NCI-H2081 (cell line): ENCODE measurements around the gene RAI1.
"Not testable (repeated sequence)": the region's sequence is repeated elsewhere in the genome, so short reads cannot be mapped to it uniquely, and the experiment has no call there.

Experiments used
- DNase-seq, 2 experiments: peaks; one replicate each; lab custom pipeline; 2025; lab: John Stamatoyannopoulos, UW

Gene RAI1

DNA sequence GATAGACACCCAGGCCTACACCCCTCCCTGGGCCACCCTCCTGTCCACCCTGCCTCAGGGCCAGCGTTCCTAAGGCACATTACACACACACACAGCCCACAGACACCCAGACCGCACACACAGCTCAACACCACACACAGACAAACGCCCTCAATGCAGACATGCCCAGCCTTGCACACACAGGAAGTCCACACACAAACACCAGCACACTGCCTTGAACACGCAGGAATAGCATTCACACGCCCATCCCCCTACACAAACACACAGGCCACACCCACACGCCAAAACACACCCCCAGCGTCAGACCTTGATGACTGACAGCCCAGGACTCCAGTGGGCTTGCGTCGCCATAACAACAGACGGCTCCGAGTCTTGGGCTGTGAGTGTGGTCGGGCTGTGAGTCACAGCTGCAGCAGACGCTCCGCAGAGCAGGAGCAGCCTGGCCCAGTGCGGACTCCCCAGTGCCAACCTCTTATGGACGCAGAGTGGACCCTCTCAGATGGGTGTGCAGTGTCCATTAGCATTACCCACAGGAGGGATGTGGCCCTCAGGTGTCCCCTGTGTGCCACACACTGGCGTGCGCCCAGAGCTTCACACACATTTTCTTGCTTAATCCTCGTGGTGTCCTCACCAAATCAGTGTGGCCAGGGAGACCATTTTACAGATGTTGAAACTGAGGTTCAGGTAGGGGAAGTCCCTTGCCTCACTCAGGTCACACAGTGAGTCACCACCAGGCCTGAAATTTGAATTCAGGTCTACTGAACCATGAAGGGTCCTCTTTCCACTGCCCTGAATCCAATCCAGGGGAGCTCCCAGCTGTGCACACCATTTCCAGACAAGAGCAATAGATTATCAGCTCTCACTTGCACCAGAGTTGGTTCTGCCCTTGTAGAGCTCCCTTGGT lies 17.8 kb upstream of the RAI1 start:
- DNase-seq, result no peak

DNA sequence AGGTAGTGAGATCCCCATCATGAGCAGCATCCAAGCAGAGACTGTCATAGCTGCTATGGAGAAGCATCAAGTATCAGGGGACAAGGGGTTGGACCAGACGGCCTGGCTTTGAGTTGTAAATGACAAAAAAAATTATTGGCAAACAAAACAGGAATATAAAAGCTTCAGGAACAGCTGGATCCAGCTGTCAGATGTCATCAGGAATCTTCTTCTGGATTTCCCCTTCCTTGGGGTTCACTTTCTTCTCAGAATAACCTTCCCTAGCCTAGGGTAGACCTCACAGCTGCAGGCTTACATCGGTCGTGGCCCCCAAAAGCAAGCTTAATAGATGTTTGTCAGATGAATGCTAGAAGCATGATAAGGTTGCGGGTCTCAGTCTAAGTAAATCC lies 17.2 kb upstream of the RAI1 start:
- no peak for DNase-seq

DNA sequence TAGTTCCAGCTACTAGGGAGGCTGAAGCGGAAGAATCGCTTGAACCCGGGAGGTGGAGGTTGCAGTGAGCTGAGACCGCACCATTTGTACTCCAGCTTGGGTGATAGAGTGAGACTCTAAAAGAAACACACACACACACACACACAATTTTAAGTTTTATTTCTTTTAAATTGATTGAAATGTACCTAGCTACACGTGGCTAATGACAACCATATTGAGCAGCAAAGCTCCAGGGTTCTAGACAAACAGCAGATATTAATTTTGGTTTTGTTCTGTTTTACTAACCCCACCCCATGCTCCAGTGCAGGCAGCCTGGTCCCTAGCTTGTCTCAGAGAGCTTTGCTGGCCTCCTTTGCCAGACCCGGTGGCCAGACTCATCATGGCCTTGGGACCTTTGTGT lies 16.0 kb upstream of the RAI1 start:
- DNase-seq, result no peak

DNA sequence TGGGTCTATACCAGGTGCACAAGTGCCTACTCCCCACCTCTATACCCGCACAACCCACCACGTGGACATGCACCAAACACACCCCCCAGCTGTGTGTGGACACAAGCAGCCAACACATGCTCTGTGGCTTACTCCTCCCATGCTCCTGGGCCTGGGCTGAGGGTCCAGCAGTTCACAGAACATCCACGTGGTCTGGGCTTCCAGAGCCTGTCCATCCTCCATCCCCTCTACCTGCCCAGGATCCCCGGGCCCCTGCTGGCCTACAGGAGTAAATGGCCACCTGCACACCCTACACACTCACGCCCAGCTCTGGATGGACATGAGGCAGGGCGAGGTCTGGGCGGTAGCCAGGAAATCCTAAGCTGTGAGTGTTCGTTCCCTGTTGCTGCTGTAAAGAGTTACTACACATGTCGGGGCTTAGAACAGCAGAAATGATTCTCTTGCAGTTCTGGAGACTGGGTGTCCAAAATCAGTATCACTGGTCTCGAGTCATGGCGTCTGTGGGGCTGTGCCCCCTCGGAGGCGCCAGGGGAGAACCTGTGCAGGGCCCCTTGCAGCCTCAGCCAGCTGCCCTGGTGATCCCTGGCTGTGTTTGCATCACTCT lies 15.0 kb upstream of the RAI1 start:
- DNase-seq, result no peak

DNA sequence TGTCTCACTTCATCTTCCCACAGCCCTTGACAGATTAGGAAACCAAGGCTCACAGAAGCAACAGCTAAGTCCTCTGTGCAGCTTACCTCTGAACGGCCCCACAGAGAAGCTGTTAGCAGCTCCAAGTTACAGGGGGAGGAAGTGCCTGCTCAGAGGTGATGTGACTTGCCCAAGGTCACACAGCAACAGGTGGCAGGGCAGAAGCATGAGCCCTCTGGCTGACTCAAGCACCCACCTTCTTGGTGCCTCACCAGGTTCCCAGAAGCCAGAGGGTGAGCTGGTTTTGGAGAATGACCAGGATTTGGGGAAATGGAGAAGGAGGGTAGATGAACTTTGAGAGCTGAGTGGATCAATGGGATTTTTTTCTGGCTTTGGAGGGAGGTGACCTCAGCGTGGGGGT lies 14.0 kb upstream of the RAI1 start:
- no peak for DNase-seq

DNA sequence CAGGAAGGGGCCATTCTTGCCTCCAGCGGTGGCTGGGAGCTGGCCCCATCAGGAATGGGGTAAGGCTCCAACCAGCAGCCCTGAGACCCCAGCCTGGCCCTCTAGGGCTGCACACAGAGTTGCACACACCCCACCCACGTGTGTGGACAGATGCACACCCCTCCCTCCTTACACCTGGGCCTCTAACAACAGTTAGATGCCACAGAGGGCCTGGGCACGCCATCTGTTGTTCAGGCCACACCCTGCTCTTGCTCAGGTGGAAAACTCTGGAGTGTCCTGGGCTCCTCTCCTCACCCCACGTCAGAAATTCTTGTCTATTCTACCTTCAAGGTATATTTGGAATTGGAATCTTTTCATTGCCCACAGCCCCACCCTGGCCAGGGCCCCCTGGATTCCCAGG lies 13.3 kb upstream of the RAI1 start:
- DNase-seq, result no peak

DNA sequence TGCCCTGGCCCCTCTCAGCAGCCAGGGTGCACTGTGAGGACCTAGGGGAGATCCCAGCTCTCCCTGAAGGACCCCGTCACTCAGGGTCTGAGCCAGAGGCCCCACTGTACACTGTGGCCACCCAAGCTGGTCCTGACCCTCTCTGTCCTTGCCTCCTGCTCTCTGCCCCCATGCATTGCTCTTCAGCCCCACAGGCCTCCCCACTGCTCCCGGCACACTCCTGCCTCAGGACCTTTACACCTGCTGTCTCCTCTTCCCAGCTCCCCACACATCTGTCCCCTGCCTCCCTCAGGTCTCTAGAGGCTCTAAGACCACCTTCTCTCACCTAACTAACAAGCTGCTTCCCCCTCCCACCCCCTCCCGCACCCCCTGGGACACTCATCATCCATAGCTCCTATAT lies 12.9 kb upstream of the RAI1 start:
- DNase-seq, result no peak

DNA sequence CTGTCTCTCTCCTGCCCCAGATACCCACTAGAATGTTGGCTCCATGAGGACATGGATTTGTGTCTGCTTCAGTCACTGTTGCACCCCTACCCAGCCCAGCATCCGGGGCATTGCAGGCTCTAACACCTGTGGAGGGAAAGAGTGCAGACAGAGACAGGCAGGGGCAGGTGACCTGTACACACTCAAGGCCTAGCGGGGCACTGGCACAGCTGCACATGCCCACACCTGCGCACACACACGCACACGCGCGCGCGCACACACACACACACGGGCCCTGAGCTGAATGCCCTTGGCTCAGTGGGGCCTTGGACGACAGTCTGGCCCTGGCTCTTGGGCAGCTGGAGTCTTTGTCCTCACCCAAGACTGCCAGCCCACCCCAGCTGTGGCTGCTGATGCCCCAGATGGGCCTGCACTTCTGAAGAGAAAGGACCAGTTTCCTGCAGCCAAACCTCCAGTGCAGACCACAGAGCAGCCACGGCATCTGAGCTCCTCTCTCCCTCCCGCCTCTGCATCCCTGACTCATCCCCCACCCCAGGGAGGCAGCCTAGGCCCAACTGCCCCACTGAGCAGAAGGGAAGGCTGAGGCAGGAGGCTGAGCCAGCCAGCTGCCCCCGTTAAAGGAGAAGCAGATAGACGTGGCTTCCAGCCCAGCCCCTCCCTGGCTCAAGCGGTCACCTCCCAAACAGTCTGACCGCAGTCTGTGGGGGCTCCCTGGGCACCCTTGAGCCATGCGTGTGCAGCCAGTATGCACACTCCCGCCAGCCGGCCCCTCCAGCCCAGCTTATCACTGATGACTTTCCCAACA lies 12.3 kb upstream of the RAI1 start:
- DNase-seq, result no peak

DNA sequence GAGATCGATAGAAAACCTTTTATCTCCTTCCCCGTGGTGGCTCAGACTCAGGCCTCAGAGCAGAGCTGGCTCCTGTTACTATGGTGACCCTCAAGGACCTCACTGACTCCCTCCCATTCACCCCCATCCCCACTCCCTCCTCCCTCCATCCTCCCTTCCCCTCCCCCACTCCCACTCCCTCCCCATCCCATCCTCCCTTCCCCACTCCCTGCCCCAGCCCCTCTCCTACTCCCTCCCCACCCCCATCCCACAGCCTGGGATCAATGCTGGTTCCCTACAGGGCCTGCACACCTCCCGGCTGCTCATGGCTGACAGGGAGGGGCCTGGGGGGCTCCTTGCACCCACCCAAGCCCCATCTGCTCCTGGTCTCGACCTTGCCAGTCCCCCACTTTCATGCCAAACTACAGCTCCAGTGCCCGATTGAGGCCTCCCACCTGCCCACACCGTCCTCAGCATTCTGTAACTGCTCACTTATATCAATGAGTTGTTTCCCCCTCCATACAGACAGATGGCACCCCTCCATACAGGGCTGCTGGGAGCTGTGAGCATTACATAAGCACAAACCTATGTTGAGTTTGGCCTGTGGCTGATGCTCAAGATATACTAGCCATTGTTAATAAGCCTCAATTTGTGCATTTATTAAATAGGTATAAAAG lies 11.6 kb upstream of the RAI1 start:
- no peak for DNase-seq

DNA sequence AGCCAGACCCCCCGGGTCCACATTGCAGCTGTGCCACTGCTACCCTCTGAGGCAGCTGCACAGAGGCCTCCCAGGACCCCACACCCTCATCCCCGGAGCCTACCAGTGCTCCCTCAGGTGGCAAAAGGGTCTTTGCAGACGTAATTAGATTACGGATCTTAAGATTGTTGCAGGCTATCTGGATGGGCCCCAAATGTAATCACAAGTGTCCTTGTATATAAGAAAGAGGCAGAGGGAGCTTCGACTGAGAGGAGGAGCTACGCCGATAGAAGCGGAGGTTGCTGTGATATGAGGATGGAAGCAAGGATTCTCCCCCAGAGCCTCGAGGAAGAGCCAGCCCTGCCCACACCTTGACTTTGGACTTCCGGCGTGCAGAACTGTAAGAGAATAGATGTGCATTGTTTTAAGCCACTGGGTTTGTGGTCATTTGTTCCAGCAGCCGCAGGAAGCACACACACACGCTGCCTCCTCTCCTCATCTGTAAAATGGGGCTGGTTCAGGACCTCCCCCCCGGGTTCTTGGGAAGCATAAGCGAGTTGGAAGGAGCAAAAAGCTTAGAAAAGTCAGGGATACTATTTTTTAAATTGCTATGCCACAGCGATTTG lies 10.5 kb upstream of the RAI1 start:
- DNase-seq, result no peak

DNA sequence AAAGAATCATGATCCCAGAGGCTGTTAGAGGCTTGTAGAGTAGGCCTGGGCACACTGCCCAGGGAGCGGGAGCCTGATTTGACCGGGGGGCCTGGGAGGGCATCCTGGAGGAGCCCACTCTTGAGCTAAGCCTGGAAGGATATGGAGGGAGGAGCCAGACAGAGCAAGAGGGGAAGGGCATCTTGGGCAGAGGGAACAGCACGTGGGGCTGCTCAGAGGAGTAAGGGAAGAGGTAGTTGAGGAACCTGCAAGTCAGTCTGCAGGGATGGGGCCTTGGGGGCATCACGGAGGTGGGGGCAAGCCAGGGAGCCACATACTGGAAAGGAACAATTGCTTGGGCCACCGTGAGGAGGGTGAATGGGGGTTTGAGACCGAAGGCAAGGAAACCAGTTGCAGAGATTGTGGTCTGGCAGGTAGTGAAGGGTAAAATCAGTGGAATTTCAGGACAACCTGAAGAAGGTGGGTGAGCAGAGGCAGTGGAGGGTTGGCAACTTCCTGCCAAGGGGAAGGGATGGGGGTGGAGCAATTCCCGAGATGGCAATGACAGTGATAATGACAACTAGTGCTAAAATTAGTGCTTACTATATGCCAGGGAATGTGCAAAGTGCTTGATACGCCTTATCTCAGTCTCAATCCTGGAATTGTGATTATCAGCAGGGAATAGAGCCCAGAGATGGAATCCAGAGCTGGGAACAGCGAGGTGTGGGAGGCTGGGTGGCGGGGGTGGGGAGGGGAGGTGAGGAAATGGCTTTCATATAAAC lies 9.7 kb upstream of the RAI1 start:
- DNase-seq, result no peak

DNA sequence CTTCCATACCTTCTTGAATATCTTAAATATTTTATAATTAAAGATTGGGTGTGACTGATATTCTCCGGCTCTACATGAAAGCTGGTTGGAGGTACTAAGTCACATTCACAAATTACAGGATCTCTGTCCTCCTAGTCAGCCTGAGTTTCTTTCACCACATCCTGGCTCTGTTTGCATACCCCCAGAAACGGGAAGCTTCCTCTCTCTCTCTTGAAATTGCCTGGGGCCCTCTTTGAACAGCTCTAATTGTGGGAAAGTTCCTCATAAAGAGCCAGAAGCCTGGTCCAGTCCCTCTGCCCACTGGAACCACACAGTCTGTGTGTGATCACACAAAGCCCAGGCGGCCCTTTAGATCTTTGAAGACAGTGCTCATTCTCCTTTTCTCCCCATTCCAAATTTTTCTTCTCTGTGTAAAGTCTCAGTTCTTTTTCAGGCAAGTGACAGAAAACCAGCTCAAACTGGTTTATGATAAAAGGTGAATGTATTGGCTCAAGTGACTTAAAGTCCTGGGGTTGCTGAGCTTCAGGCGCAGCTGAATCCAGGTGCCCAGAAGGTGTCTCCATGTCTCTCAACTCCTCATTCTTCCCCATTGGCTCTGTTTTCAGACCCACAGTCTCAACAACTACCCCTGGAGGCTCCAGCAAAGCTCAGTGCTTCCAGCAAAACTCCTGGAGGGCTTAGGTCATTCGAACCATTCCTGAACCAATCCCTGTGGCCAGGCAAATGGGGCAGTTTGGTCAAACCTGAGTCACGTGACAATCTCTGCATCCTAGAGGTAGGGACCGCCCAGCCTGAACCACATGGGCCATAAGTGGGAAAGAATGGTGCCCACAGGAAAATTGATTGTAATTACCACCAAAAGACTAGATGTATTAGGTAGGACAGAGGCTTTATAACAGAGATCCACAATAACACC lies 8.5 kb upstream of the RAI1 start:
- no peak for DNase-seq

DNA sequence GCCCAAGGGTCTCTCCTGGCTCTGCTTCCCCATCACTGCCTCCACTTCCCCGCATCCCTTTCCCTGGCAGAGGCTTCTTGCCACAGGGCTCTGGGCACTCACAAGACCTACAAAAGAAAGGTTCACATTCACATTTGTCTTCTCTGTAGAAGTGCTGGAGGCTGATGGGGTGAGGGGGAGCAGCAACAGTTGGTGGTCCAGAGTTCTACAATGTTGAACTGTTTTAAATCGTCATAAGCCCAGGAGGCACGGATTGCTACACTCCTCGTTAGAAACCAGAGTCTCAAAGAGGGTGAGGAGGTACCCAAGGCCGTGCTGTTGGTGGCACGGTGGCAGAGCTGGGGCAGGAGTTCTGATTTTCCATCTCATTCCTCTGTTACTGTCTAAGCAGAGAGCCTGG lies 5.8 kb upstream of the RAI1 start:
- DNase-seq, result no peak

DNA sequence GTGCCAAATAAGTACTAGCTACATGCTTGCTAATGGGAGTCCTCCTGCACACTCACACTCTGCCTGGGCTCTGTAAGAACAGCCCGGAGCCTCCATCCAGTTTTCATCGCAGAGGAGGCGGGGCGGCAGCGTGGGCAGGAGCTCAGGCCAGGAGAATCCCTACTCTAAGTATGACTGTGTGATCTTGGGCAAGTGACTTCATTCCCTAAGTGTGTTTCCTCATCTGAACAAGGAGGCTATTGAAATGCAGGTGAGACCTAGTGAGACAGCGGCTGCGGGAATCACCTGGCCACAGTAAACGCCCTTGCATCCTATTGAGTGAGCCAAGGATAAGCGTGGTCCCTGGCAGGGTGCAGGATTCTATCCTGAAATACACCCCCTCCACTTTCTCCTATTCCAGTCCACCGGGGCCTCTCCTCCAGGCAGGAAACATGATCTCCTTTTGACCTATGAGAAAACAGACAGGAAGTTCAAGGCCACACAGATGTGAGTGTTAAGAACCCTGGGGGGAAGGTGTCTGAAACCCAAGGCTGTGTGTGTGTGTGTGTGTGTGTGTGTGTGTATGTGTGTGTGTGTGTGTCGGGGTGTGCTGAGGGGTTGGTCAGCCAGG lies 5.2 kb upstream of the RAI1 start:
- DNase-seq, result no peak

DNA sequence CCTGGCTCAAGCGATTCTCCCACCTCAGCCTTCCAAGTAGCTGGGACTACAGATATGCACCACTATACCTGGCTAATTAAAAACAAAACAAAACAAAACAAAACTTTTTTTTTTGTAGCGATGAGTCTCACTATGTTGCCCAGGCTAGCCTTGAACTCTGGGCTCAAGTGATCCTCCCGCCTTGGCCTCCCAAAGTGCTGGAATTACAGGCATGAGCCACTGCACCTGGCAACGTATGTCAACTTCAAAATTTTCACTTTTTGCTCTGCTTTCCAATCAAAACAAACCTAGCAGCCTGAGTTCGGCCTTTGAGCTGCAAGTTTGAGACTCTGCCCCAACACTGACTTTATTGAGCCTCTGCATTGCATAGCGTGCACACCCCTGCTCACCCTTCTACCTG lies 4.5 kb upstream of the RAI1 start:
- no peak for DNase-seq

DNA sequence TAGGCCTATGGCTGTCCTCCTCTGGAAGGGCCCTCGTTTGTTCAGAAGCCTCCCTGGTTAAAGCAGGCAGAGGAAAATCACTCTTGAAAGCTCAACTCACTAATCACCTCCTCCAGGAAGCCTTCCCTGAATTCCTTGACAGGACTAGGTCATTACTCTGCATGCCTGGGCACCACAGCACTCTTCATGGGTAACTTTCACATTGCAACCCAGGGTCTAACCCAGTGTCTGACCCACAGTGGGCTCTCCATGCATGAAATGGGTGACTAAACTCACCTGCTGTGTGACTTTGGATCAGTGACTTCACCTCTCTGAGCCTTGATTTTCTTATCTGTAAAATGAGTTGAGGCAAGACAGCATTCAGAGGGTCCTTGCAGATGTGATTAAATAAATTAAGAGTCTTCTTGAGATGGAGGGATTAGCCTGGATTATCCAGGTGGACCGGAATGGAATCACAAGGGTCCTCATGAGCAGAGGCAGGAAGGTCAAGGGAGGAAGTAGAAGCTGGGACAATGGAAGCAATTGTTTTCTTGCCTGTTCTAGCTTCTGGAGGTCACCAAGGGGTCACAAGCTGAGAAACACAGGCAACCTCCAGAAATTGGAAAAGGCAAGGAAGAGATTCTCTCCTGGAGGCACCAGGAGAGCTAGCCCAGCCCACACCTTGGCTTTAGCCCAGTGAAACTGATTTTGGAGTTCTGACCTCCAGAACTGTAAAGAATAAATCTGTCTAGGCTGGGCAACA lies 3.8 kb upstream of the RAI1 start:
- DNase-seq, result no peak

DNA sequence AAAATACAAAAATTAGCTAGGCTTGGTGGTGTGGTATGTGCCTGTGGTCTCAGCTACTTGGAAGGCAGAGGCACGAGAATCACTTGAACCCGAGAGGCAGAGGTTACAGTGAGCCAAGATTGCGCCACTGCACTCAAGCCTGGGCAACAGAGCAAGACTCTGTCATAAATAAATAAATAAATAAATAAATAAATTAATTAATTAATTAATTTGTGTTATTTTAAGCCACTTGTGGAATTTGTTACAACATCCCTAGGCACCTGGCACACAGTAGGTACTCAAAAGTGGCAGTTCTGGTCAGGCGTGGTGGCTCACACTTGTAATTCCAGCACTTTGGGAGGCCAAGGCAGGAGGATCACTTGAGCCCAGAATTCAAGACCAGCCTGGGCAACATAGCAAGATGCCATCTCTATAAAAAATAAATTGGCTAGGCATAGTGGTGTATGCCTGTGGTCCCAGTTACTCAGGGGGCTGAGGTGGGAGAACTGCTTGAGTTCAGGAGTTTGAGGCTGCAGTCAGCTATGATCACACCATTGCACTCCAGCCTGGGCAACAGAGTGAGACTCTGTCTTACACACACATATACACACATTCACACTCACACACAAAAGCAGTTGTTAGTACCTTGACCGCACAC lies 3.1 kb upstream of the RAI1 start:
- DNase-seq, result not testable (repeated sequence)

DNA sequence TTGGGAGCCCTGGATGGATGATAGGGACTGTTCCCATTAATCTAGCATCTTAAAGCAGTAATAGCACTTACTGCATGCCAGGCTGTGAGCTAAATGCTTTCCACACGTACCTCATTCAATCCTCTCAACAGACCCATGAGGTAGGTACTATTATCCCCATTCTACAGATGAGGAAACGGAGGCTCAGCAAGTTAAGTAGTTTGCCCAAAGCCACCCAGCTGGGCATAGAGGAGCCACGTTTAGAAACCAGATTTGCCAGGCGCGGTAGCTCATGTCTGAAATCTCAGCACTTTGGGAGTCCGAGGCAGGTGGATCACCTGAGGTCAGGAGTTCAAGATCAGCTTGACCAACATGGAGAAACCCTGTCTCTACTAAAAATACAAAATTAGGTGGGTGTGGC lies 2.0 kb upstream of the RAI1 start:
- DNase-seq, result no peak

DNA sequence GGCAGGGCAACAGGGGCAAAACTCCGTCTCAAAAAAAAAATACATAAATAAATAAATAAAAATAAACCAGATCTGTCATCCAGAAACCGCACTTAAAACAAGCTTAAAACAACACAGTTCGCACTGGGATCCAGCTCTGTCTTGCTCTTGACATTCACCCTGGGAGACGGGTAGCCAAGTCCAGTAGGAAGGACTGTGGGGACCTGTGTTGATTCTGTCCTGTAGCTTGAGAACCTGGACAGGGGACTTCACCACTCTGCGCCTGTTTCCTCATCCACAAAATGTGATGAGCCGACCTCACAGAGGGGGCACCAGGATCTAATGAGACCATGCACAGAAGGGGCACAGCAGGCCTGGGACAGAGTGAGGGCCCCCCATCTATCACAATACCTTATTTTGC lies 1.5 kb upstream of the RAI1 start:
- no peak for DNase-seq
